Tibial artery (tissue), 4 donors: ENCODE results near the gene BLACAT1.
A peak's percentile ranks its signal among the peaks of the same experiment; 100 is the strongest.
"Not testable (repeated sequence)": the region's sequence is repeated elsewhere in the genome, so short reads cannot be mapped to it uniquely, and the experiment has no call there.

Experiments used
- DNase-seq, 2 donors: peaks; one replicate each; pipeline ENCODE4 v3.0.0-alpha.2; 2019
- H3K27ac ChIP-seq, 2 donors: fragments of 200-600 bp; sonication (generic) in 1 of 2; 1 replicate in 1 of 2; 2 replicates in 1 of 2; pipeline ENCODE4 v1.5.1; 2018 to 2019; ENCODE audit warnings: mild to moderate bottlenecking in 1 of 2
- H3K27me3 ChIP-seq, 2 donors: fragments of 200-600 bp; sonication (generic) in 1 of 2; one replicate each; pipeline versions ENCODE4 v1.5.1 to v1.6.0; 2016 to 2019
- H3K36me3 ChIP-seq, 3 donors: fragments of 200-600 bp; sonication (generic) in 2 of 3; one replicate each; pipeline ENCODE4 v1.5.1; 2016 to 2019; ENCODE audit warnings: mild to moderate bottlenecking in 2 of 3
- H3K4me1 ChIP-seq, 4 donors: fragments of 200-600 bp; sonication (generic) in 2 of 4; 1 replicate in 3 of 4; 2 replicates in 1 of 4; pipeline ENCODE4 v1.5.1; 2016 to 2019
- H3K4me3 ChIP-seq, 2 donors: fragments of 200-600 bp; sonication (generic) in 1 of 2; 1 replicate in 1 of 2; 2 replicates in 1 of 2; pipeline ENCODE4 v1.5.1; 2018 to 2019; ENCODE audit warnings: mild to moderate bottlenecking in 2 of 2
- H3K9me3 ChIP-seq, 3 donors: fragments of 200-600 bp; sonication (generic) in 1 of 3; one replicate each; pipeline ENCODE4 v1.5.1; 2016 to 2019
- CTCF ChIP-seq, 2 experiments: fragments of 200-600 bp in 1 of 2; fragments of 450-650 bp in 1 of 2; IDR thresholded peaks; one replicate each; pipeline ENCODE4 v1.5.1; 2017 to 2019; ENCODE audit warnings: antibody characterized with exemption in 2 of 2, mild to moderate bottlenecking in 1 of 2, moderate library complexity in 1 of 2
- intact Hi-C: fragments of 100-400 bp; cut with DNase I; formaldehyde crosslinking; loops from one replicate; pipeline ENCODE4 v1.15.0; 2023; ENCODE audit warnings: low total_unique reads

The BLACAT1 gene

GRCh38 chr1:205488074-205488723 lies 32.4 kb upstream of the BLACAT1 start:
- intact Hi-C loops = loop anchor here (1.0 to 5.0 kb wide), 2 partner anchors 36 to 136 kb away; no protein-coding TSS in a partner anchor
- TF ChIP-seq CTCF (IDR thresholded peaks at IDR 0.05) = peak; percentile 82 to 83
- Histone ChIP-seq H3K27ac (no peak overlapping the region), H3K9me3 (no peaks in the 10 kb centered on the region), H3K36me3 (no peaks in the 10 kb centered on the region), H3K4me1 (peaks cover 0 to 23% (median 18%) of the 10 kb centered on the region in 4 donors), H3K27me3 (peaks cover 0 to 19% of the 10 kb centered on the region in 2 donors), H3K4me3 (no peak overlapping the region)
- peak in 1 of 2 donors; percentile 72 for DNase-seq

GRCh38 chr1:205486258-205486657 lies 30.4 kb upstream of the BLACAT1 start:
- peaks cover 0 to 5% (median 2%) of the 10 kb centered on the region in 4 donors for H3K4me1 ChIP-seq
- DNase-seq = no peak
- intact Hi-C loops = loop anchor here (5.0 kb wide), 1 partner anchor 134 kb away; no protein-coding TSS in a partner anchor
- H3K9me3 ChIP-seq = no peaks in the 10 kb centered on the region
- no peaks in the 10 kb centered on the region for H3K36me3 ChIP-seq
- H3K4me3 ChIP-seq = no peak overlapping the region
- H3K27ac ChIP-seq = no peak overlapping the region
- peaks cover 0 to 39% of the 10 kb centered on the region in 2 donors for H3K27me3 ChIP-seq
- no peak for TF ChIP-seq CTCF (IDR thresholded peaks at IDR 0.05)

- H3K4me1 ChIP-seq = peaks cover 0 to 5% (median 2%) of the 10 kb centered on the region in 4 donors
- no peak overlapping the region for H3K27ac ChIP-seq
- no peak overlapping the region for H3K4me3 ChIP-seq
- H3K27me3 ChIP-seq = peaks cover 0 to 48% of the 10 kb centered on the region in 2 donors
- no peaks in the 10 kb centered on the region for H3K36me3 ChIP-seq
- peak; percentile 92 to 95 for TF ChIP-seq CTCF (IDR thresholded peaks at IDR 0.05)
- DNase-seq = peak; percentile 33 to 70
- no peaks in the 10 kb centered on the region for H3K9me3 ChIP-seq
- intact Hi-C loops = loop anchor here (5.0 kb wide), 1 partner anchor 133 kb away; no protein-coding TSS in a partner anchor
These were observed 29.4 kb upstream of the BLACAT1 start for GRCh38 chr1:205484985-205485967.

GRCh38 chr1:205483372-205483771 lies 27.5 kb upstream of the BLACAT1 start:
- Histone ChIP-seq H3K9me3 (no peaks in the 10 kb centered on the region), H3K27ac (no peak overlapping the region), H3K36me3 (no peaks in the 10 kb centered on the region), H3K4me1 (peaks cover 0 to 8% (median 3%) of the 10 kb centered on the region in 4 donors), H3K4me3 (no peak overlapping the region), H3K27me3 (peaks cover 0 to 67% of the 10 kb centered on the region in 2 donors)
- no peak for DNase-seq
- no peak for TF ChIP-seq CTCF (IDR thresholded peaks at IDR 0.05)
- intact Hi-C loops = no loop called here

GRCh38 chr1:205482587-205482986 lies 26.7 kb upstream of the BLACAT1 start:
- DNase-seq, H3K27ac ChIP-seq, H3K9me3 ChIP-seq, intact Hi-C loops, H3K36me3 ChIP-seq, H3K4me3 ChIP-seq: not testable (repeated sequence)
- Histone ChIP-seq H3K27me3 (peaks cover 0 to 70% of the 10 kb centered on the region in 2 donors), H3K4me1 (peaks cover 0 to 16% (median 8%) of the 10 kb centered on the region in 4 donors)
